AG10803 (cell line): ENCODE results near the gene ZDHHC9.

ENCODE experiments used
- DNase-seq: peaks from one replicate; pipeline ENCODE4 v3.0.0; 2010; ENCODE audit warnings: low read depth
- H3K4me3 ChIP-seq: 2 replicates; pipeline ENCODE4 v1.5.1; 2011; ENCODE audit warnings: mild to moderate bottlenecking, low read length, control low read depth
- TF ChIP-seq, protein P1 (sequence below): conservative IDR thresholded peaks from 2 replicates; pipeline ENCODE4 v1.5.1; 2011; ENCODE audit warnings: mild to moderate bottlenecking, low read length, control low read depth, inconsistent platforms

ZDHHC9 gene

DNA sequence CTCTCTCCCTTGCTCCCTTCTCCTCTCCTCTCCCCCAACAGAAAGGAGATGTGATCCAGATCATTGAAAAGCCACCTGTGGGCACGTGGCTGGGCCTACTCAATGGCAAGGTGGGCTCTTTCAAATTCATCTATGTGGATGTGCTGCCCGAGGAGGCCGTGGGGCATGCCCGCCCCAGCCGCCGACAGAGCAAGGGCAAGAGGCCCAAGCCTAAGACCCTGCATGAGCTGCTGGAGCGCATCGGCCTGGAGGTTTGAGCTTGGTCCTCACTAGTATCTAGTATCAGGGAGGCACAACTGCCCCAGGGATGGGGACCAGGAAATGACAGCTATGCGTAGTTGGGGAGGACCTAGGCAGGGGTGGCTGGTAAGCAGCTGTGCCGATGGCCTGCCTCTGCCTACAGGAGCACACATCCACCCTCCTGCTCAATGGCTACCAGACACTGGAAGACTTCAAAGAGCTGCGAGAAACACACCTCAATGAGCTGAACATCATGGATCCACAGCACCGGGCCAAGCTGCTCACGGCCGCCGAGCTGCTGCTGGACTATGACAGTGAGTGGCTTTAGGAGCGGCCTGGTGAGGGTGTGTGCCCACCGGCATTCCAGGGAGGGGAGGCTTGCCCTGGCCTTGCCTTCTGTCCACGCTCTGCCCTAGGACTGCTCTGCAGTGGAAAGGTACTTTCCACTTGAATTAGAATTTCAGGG is 50.9 kb downstream of the ZDHHC9 start:
- TF ChIP-seq, protein P1, sequence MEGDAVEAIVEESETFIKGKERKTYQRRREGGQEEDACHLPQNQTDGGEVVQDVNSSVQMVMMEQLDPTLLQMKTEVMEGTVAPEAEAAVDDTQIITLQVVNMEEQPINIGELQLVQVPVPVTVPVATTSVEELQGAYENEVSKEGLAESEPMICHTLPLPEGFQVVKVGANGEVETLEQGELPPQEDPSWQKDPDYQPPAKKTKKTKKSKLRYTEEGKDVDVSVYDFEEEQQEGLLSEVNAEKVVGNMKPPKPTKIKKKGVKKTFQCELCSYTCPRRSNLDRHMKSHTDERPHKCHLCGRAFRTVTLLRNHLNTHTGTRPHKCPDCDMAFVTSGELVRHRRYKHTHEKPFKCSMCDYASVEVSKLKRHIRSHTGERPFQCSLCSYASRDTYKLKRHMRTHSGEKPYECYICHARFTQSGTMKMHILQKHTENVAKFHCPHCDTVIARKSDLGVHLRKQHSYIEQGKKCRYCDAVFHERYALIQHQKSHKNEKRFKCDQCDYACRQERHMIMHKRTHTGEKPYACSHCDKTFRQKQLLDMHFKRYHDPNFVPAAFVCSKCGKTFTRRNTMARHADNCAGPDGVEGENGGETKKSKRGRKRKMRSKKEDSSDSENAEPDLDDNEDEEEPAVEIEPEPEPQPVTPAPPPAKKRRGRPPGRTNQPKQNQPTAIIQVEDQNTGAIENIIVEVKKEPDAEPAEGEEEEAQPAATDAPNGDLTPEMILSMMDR, result no peak
- H3K4me3 ChIP-seq, result no peak overlapping the region
- no peak for DNase-seq

DNA sequence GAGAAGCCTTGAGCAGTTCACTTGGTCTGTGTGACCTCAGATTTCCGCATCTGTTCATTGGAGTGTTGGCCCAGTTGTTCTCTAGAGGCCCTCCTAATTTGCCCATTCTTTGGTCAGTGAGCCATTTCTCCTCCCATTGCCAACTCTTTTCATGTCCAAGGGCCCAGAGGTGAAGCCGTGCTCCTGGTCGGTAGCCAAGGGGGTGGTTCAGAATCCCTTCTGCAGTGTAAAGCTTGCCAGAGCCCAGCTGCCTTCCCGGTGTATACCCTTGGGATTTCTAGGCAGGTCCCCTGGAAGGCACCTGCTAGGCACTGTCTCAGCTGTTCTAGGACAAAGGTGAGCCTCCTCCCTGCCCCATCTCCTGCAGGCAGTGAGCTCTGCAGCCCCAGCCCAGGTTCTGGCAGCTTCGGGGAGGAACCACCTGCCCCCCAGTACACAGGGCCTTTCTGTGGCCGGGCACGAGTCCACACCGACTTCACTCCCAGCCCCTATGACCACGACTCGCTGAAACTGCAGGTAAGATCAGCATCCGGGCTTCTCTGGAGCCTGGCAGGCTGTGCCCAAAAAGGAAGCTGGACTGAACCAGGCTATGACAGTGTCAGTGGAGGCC is 51.6 kb downstream of the ZDHHC9 start:
- no peak for DNase-seq
- no peak overlapping the region for H3K4me3 ChIP-seq
- TF ChIP-seq, protein P1, result no peak

DNA sequence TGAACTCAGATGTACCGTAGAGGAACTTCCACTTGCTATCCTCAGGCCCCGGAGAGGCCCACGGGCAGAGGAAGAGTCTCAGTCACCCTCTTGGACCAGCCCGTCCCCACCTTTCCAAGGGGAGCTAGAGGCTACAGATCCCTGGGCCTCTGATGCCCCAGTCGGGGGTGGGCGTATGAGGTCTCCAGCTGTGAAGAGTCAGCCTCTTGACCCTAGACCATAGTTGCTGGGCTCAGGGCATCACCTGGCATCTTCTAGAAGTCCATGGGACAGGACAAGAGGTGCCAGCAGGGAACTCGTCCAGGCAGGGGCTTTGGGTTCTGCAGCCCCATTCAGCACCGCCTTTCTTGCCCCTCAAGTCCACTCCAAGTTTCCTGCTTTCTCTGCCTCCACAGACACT is 52.4 kb downstream of the ZDHHC9 start:
- TF ChIP-seq, protein P1, result no peak
- no peak overlapping the region for H3K4me3 ChIP-seq
- no peak for DNase-seq

DNA sequence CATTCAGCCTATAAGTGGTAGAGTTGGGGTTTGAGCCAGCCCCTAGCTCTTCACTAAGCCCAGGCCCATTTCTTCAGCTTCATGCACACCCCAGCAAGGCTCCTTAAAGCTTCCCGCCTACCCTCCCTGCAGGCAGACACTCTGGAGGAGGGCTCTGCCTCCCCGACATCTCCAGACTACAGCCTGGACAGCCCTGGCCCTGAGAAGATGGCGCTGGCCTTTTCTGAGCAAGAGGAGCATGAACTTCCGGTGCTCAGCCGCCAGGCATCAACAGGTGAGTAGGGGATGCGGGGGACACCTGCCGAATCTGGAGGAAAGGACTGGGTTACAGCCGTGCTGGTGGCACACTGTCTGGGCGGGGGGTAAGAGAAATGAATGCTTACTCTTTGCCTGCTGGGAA is 52.9 kb downstream of the ZDHHC9 start:
- DNase-seq, result no peak
- TF ChIP-seq, protein P1, result no peak
- no peak overlapping the region for H3K4me3 ChIP-seq

DNA sequence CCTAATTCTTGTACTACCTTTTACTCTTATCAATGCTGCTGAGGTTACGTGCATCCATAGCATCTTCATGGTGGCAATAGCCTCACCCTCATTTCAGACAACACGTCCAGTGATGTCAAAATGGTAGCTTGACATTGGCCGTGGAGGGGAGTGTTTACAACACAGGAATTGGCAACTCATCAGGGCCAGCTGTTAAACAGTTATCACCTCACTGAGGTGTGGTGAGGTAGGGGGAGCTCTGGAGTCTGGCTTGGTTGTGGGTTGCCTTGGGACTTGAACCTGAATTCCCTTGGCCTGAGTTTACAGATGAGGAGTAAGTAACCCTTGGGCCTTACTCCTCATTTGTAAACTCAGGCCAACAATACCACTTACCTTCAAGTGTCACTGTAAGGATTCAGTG is 53.5 kb downstream of the ZDHHC9 start:
- TF ChIP-seq, protein P1, result no peak
- DNase-seq, result no peak
- no peak overlapping the region for H3K4me3 ChIP-seq

DNA sequence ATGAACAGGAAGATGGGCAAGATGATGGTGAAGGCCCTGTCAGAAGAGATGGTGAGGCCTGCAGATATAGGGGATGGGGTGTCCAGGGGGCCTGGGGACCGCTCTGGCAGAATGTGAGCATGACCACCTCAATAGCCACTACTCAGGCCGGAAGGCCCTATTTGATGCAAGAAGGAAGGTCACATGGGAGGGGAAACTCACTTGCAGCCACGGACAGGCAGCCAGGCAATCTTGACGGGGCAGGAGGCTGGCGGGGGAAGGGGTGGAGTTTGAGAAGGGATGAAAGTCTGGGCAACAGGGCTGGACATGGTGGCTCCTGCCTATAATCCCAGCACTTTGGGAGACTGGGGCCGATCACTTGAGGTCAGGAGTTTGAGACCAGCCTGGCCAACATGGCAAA is 55.2 kb downstream of the ZDHHC9 start:
- H3K4me3 ChIP-seq, result no peak overlapping the region
- TF ChIP-seq, protein P1, result no peak
- no peak for DNase-seq
